Measurements from ENCODE around the gene INF2. TPM values are rescaled to one million over a fixed set of nuclear protein-coding genes. Genes with fewer than 3 reads are reported as not detected.

The INF2 gene
- polyA plus RNA-seq, 1 experiment: 39.9 TPM

GRCh38 chr14:104691546-104692260, 2.3 kb downstream of the INF2 start:
- Histone ChIP-seq H3K27me3 (ENCODE audit: control insufficient read depth, insufficient read depth, low read length) (no peaks in the 10 kb centered on the region), H3K4me3 (ENCODE audit: low read depth, low read length) (peak overlapping the region; percentile 91), H3K36me3 (ENCODE audit: control insufficient read depth, insufficient read depth, low read length) (peaks cover 9% of the 10 kb centered on the region)
- TF ChIP-seq CTCF (IDR thresholded peaks at IDR 0.05; ENCODE audit: insufficient read depth, low read depth, low read length): no peak
- no peak for DNase-seq (ENCODE audit: low read depth)
- CTCF ChIA-PET: interaction anchor here (1.2 kb wide), 1 partner anchor 17 kb away, joined by 4 read pairs; no protein-coding TSS in a partner anchor
- POLR2A ChIA-PET: no interaction called here

- Histone ChIP-seq H3K36me3 (ENCODE audit: control insufficient read depth, insufficient read depth, low read length) (peaks cover 10% of the 10 kb centered on the region), H3K27me3 (ENCODE audit: control insufficient read depth, insufficient read depth, low read length) (no peaks in the 10 kb centered on the region), H3K4me3 (ENCODE audit: low read depth, low read length) (no peak overlapping the region)
- TF ChIP-seq CTCF (IDR thresholded peaks at IDR 0.05; ENCODE audit: insufficient read depth, low read depth, low read length): no peak
- DNase-seq (ENCODE audit: low read depth): no peak
- ChIA-PET CTCF (no interaction called here), POLR2A (no interaction called here)
Observed at GRCh38 chr14:104692261-104692938, 3.0 kb downstream of the INF2 start.

- CTCF ChIA-PET: interaction anchor here (1.2 kb wide), 1 partner anchor 16 kb away, joined by 5 read pairs; no protein-coding TSS in a partner anchor
- POLR2A ChIA-PET: no interaction called here
- Histone ChIP-seq H3K27me3 (ENCODE audit: control insufficient read depth, insufficient read depth, low read length) (no peaks in the 10 kb centered on the region), H3K4me3 (ENCODE audit: low read depth, low read length) (no peak overlapping the region), H3K36me3 (ENCODE audit: control insufficient read depth, insufficient read depth, low read length) (peaks cover 12% of the 10 kb centered on the region)
- no peak for TF ChIP-seq CTCF (IDR thresholded peaks at IDR 0.05; ENCODE audit: insufficient read depth, low read depth, low read length)
- DNase-seq (ENCODE audit: low read depth): no peak
Observed at GRCh38 chr14:104692939-104693315, 3.5 kb downstream of the INF2 start.

GRCh38 chr14:104693482-104694431, 4.3 kb downstream of the INF2 start:
- Histone ChIP-seq H3K4me3 (ENCODE audit: low read depth, low read length) (no peak overlapping the region), H3K36me3 (ENCODE audit: control insufficient read depth, insufficient read depth, low read length) (peaks cover 12% of the 10 kb centered on the region), H3K27me3 (ENCODE audit: control insufficient read depth, insufficient read depth, low read length) (no peaks in the 10 kb centered on the region)
- ChIA-PET POLR2A (no interaction called here), CTCF (interaction anchor here (1.0 to 1.2 kb wide), 3 partner anchors 15 to 75 kb away, joined by 3 to 5 read pairs (median 3); no protein-coding TSS in a partner anchor)
- no peak for DNase-seq (ENCODE audit: low read depth)
- TF ChIP-seq CTCF (IDR thresholded peaks at IDR 0.05; ENCODE audit: insufficient read depth, low read depth, low read length): no peak

Measured in BJ (cell line).